Measurements from ENCODE around the gene MMUT.
"Not testable (repeated sequence)": the region's sequence is repeated elsewhere in the genome, so short reads cannot be mapped to it uniquely, and the experiment has no call there.

DNA sequence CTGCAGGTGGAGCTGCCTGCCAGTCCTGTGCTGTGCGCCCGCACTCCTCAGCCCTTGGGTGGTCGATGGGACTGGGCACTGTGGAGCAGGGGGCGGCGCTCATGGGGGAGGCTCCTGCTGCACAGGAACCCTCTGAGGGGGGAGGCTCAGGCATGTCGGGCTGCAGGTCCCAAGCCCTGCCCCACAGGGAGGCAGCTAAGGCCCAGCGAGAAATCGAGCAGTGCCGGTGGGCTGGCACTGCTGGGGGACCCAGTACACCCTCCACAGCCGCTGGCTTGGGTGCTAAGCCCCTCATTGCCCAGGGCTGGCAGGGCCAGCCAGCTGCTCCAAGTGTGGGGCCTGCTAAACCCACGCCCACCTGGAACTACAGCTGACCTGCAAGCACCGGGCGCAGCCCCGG is 20.3 kb upstream of the MMUT start:
- not testable (repeated sequence) for TF ChIP-seq SIN3A (IDR thresholded peaks at IDR 0.05; ENCODE audit: borderline replicate concordance, insufficient read depth, low read depth, low read length)
- TF ChIP-seq, protein P1, sequence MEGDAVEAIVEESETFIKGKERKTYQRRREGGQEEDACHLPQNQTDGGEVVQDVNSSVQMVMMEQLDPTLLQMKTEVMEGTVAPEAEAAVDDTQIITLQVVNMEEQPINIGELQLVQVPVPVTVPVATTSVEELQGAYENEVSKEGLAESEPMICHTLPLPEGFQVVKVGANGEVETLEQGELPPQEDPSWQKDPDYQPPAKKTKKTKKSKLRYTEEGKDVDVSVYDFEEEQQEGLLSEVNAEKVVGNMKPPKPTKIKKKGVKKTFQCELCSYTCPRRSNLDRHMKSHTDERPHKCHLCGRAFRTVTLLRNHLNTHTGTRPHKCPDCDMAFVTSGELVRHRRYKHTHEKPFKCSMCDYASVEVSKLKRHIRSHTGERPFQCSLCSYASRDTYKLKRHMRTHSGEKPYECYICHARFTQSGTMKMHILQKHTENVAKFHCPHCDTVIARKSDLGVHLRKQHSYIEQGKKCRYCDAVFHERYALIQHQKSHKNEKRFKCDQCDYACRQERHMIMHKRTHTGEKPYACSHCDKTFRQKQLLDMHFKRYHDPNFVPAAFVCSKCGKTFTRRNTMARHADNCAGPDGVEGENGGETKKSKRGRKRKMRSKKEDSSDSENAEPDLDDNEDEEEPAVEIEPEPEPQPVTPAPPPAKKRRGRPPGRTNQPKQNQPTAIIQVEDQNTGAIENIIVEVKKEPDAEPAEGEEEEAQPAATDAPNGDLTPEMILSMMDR (IDR thresholded peaks at IDR 0.05) = not testable (repeated sequence)
